Measurements from ENCODE around the gene PTPRN2.

DNA sequence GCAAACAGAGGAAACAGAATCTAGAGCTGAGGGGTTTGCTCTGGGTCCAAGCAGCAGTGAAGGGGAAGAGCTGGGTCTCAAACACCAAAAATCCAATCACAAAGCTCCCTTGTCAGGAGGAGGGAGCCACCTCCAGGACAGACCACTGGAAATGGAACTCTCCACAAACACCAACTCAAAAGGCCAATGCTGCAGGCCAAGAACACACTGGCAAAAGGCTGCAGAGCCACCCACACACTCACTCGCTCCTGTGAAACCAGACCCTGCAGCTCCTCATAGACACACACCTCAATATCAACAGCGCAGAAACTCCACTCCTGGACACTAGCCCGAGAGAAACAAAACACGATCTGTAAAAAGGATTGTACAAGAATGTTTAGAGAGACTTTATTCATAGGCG, 213.5 kb downstream of the PTPRN2 start:
- no peak for TF ChIP-seq YY1 (IDR thresholded peaks at IDR 0.05; ENCODE audit: low read depth)
- TF ChIP-seq SIN3A (IDR thresholded peaks at IDR 0.05; ENCODE audit: borderline replicate concordance, low read depth, low read length): no peak
- TF ChIP-seq MEF2A (IDR thresholded peaks at IDR 0.05; ENCODE audit: borderline replicate concordance, low read depth): no peak
- TF ChIP-seq RAD21 (IDR thresholded peaks at IDR 0.05; ENCODE audit: low read length): no peak
- TF ChIP-seq TAF1 (IDR thresholded peaks at IDR 0.05; ENCODE audit: borderline replicate concordance, low read depth, low read length): no peak
- no peak for TF ChIP-seq EZH2phosphoT487 (IDR thresholded peaks at IDR 0.05; ENCODE audit: borderline replicate concordance, low read depth)
- TF ChIP-seq ELF1 (IDR thresholded peaks at IDR 0.05): no peak
- no peak for TF ChIP-seq FOXJ3 (CRISPR knock-in tag; IDR thresholded peaks at IDR 0.05)
- TF ChIP-seq, protein P1, sequence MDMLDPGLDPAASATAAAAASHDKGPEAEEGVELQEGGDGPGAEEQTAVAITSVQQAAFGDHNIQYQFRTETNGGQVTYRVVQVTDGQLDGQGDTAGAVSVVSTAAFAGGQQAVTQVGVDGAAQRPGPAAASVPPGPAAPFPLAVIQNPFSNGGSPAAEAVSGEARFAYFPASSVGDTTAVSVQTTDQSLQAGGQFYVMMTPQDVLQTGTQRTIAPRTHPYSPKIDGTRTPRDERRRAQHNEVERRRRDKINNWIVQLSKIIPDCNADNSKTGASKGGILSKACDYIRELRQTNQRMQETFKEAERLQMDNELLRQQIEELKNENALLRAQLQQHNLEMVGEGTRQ (IDR thresholded peaks at IDR 0.05; ENCODE audit: borderline replicate concordance, low read depth, low read length): no peak
- TF ChIP-seq CHD2 (IDR thresholded peaks at IDR 0.05; ENCODE audit: low read length, partially characterized antibody): no peak
- no peak for TF ChIP-seq EP300 (IDR thresholded peaks at IDR 0.05; ENCODE audit: borderline replicate concordance in 1 of 2, low read depth in 1 of 2, low read length in 1 of 2)
- TF ChIP-seq, protein P2, sequence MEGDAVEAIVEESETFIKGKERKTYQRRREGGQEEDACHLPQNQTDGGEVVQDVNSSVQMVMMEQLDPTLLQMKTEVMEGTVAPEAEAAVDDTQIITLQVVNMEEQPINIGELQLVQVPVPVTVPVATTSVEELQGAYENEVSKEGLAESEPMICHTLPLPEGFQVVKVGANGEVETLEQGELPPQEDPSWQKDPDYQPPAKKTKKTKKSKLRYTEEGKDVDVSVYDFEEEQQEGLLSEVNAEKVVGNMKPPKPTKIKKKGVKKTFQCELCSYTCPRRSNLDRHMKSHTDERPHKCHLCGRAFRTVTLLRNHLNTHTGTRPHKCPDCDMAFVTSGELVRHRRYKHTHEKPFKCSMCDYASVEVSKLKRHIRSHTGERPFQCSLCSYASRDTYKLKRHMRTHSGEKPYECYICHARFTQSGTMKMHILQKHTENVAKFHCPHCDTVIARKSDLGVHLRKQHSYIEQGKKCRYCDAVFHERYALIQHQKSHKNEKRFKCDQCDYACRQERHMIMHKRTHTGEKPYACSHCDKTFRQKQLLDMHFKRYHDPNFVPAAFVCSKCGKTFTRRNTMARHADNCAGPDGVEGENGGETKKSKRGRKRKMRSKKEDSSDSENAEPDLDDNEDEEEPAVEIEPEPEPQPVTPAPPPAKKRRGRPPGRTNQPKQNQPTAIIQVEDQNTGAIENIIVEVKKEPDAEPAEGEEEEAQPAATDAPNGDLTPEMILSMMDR (IDR thresholded peaks at IDR 0.05): no peak
- TF ChIP-seq, protein P3, sequence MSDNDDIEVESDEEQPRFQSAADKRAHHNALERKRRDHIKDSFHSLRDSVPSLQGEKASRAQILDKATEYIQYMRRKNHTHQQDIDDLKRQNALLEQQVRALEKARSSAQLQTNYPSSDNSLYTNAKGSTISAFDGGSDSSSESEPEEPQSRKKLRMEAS (IDR thresholded peaks at IDR 0.05; ENCODE audit: low read depth): no peak
